ENCODE results near the gene HOXC12. TPM values are rescaled to one million over a fixed set of nuclear protein-coding genes. Genes with fewer than 3 reads are reported as not detected.
A peak's percentile ranks its signal among the peaks of the same experiment; 100 is the strongest.

HOXC12 gene
- not detected in 2 replicates for total RNA-seq (2014; rRNA removed; shearing (Covaris generic))

- DNase-seq (ENCODE audit: low read depth) = no peak
Measured at GRCh38 chr12:53954694-53955035, at the start of gene HOXC12. Gene HOXC12 (plus strand): TSS chr12:53954903. CDS start chr12:53954930, 27 bp downstream.

- no peak for DNase-seq (ENCODE audit: low read depth)
Measured at GRCh38 chr12:53907103-53907502, 47.6 kb upstream of the HOXC12 start.

GRCh38 chr12:53916788-53917655, 37.7 kb upstream of the HOXC12 start:
- no peak for DNase-seq (ENCODE audit: low read depth)

GRCh38 chr12:53924521-53925405, 29.9 kb upstream of the HOXC12 start:
- no peak for DNase-seq (ENCODE audit: low read depth)

- no peak for DNase-seq (ENCODE audit: low read depth)
Measured at GRCh38 chr12:53927220-53928029, 27.3 kb upstream of the HOXC12 start.

GRCh38 chr12:53928054-53928835, 26.5 kb upstream of the HOXC12 start:
- DNase-seq (ENCODE audit: low read depth) = no peak

- no peak for DNase-seq (ENCODE audit: low read depth)
Measured at GRCh38 chr12:53929527-53929926, 25.2 kb upstream of the HOXC12 start.

GRCh38 chr12:53930591-53931255, 24.0 kb upstream of the HOXC12 start:
- no peak for DNase-seq (ENCODE audit: low read depth)

GRCh38 chr12:53931844-53932581, 22.7 kb upstream of the HOXC12 start:
- DNase-seq (ENCODE audit: low read depth) = no peak

- DNase-seq (ENCODE audit: low read depth) = no peak
Measured at GRCh38 chr12:53932915-53933314, 21.8 kb upstream of the HOXC12 start.

GRCh38 chr12:53935383-53936341, 19.0 kb upstream of the HOXC12 start:
- no peak for DNase-seq (ENCODE audit: low read depth)

- no peak for DNase-seq (ENCODE audit: low read depth)
Measured at GRCh38 chr12:53937099-53937498, 17.6 kb upstream of the HOXC12 start.

- DNase-seq (ENCODE audit: low read depth) = no peak
Measured at GRCh38 chr12:53937596-53938325, 16.9 kb upstream of the HOXC12 start.

- peak; percentile 92 for DNase-seq (ENCODE audit: low read depth)
Measured at GRCh38 chr12:53938326-53939140, 16.2 kb upstream of the HOXC12 start, which contains the start of gene HOXC13. Gene HOXC13 (plus strand): TSS chr12:53938831. CDS start chr12:53938907, 76 bp downstream.

GRCh38 chr12:53939141-53940108, 15.3 kb upstream of the HOXC12 start:
- peak; percentile 10 for DNase-seq (ENCODE audit: low read depth)

All from RPMI7951 (cell line).